Measurements from ENCODE around the gene TTC33.

Gene TTC33

DNA sequence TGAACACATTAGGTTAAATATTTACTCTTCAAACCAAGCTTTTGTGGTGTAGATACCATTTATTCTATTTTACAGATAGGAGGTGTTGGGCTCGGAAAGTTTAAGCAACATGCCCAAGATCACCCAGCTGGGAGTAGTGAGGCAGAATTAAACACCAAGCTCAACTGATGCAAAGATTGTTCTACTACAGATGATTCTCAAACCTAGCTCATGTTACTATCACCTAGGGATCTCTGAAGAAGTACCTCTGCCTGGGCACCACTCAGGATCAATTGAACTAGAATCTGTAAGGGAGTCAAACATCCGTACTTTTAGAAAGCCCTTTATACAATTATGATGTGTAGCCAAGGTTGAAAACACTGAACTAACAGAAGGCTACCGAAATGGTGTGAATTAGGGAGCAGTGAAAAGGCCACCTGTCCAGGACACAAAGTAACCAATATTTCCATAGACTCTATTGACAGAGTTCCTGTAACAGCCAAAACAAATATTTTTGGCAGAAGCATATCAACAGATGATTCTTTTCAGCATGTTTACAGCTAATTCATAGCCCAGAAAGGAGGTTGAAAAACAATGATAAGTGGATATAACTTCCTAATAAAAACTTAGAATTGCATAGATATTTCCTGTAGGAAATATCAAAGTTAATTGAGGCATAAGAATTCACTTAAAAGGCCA lies 234.5 kb downstream of the TTC33 start:
- H3K27me3 ChIP-seq (ENCODE audit: insufficient read depth, low read length, poor library complexity, severe bottlenecking) = no peaks in the 10 kb centered on the region
- no peak overlapping the region for H2AFZ ChIP-seq (ENCODE audit: low read length)
- no peak for TF ChIP-seq CTCF (conservative IDR thresholded peaks at IDR 0.05; ENCODE audit: low read length)
- no peak for TF ChIP-seq EZH2phosphoT487 (IDR thresholded peaks at IDR 0.05; ENCODE audit: borderline replicate concordance)
- no peak overlapping the region for H3K9ac ChIP-seq (ENCODE audit: low read depth, low read length, poor library complexity, severe bottlenecking)
- no peaks in the 10 kb centered on the region for H3K79me2 ChIP-seq (ENCODE audit: insufficient read depth, low read length)
- peak overlapping the region; percentile 3 for H3K4me2 ChIP-seq (ENCODE audit: low read depth, low read length, poor library complexity, severe bottlenecking)
- H3K36me3 ChIP-seq (ENCODE audit: insufficient read depth, low read length) = no peaks in the 10 kb centered on the region
- H3F3A ChIP-seq (ENCODE audit: low read depth) = no peaks in the 10 kb centered on the region
- H3K9me2 ChIP-seq (replicated peaks; ENCODE audit: low read depth, low read length) = no peaks in the 10 kb centered on the region
- peaks cover 28% of the 10 kb centered on the region for H3K4me1 ChIP-seq (ENCODE audit: insufficient read depth, low read length, poor library complexity, severe bottlenecking)
- no peaks in the 10 kb centered on the region for H3K9me3 ChIP-seq (ENCODE audit: insufficient read depth, low read depth, low read length)
- no peak overlapping the region for H3K4me3 ChIP-seq (ENCODE audit: low read length, poor library complexity, severe bottlenecking)
- H4K20me1 ChIP-seq (ENCODE audit: insufficient read depth, low read length, poor library complexity, severe bottlenecking) = no peaks in the 10 kb centered on the region

GRCh38 chr5:40518485-40518917 lies 237.3 kb downstream of the TTC33 start:
- H3F3A ChIP-seq (ENCODE audit: low read depth) = no peaks in the 10 kb centered on the region
- no peaks in the 10 kb centered on the region for H3K9me2 ChIP-seq (replicated peaks; ENCODE audit: low read depth, low read length)
- no peak overlapping the region for H3K4me2 ChIP-seq (ENCODE audit: low read depth, low read length, poor library complexity, severe bottlenecking)
- no peaks in the 10 kb centered on the region for H3K36me3 ChIP-seq (ENCODE audit: insufficient read depth, low read length)
- H3K9me3 ChIP-seq (ENCODE audit: insufficient read depth, low read depth, low read length) = no peaks in the 10 kb centered on the region
- no peaks in the 10 kb centered on the region for H4K20me1 ChIP-seq (ENCODE audit: insufficient read depth, low read length, poor library complexity, severe bottlenecking)
- H2AFZ ChIP-seq (ENCODE audit: low read length) = no peak overlapping the region
- no peaks in the 10 kb centered on the region for H3K27me3 ChIP-seq (ENCODE audit: insufficient read depth, low read length, poor library complexity, severe bottlenecking)
- H3K4me1 ChIP-seq (ENCODE audit: insufficient read depth, low read length, poor library complexity, severe bottlenecking) = peaks cover 51% of the 10 kb centered on the region
- TF ChIP-seq CTCF (conservative IDR thresholded peaks at IDR 0.05; ENCODE audit: low read length) (no peak), EZH2phosphoT487 (IDR thresholded peaks at IDR 0.05; ENCODE audit: borderline replicate concordance) (no peak)
- H3K4me3 ChIP-seq (ENCODE audit: low read length, poor library complexity, severe bottlenecking) = no peak overlapping the region
- no peaks in the 10 kb centered on the region for H3K79me2 ChIP-seq (ENCODE audit: insufficient read depth, low read length)
- H3K9ac ChIP-seq (ENCODE audit: low read depth, low read length, poor library complexity, severe bottlenecking) = no peak overlapping the region

GRCh38 chr5:40515476-40515875 lies 240.3 kb downstream of the TTC33 start:
- no peak overlapping the region for H2AFZ ChIP-seq (ENCODE audit: low read length)
- H4K20me1 ChIP-seq (ENCODE audit: insufficient read depth, low read length, poor library complexity, severe bottlenecking) = no peaks in the 10 kb centered on the region
- H3K79me2 ChIP-seq (ENCODE audit: insufficient read depth, low read length) = no peaks in the 10 kb centered on the region
- no peak overlapping the region for H3K9ac ChIP-seq (ENCODE audit: low read depth, low read length, poor library complexity, severe bottlenecking)
- peak overlapping the region; percentile 42 for H3K4me3 ChIP-seq (ENCODE audit: low read length, poor library complexity, severe bottlenecking)
- H3K4me1 ChIP-seq (ENCODE audit: insufficient read depth, low read length, poor library complexity, severe bottlenecking) = peaks cover 48% of the 10 kb centered on the region
- no peaks in the 10 kb centered on the region for H3K27me3 ChIP-seq (ENCODE audit: insufficient read depth, low read length, poor library complexity, severe bottlenecking)
- H3K9me2 ChIP-seq (replicated peaks; ENCODE audit: low read depth, low read length) = no peaks in the 10 kb centered on the region
- no peaks in the 10 kb centered on the region for H3K36me3 ChIP-seq (ENCODE audit: insufficient read depth, low read length)
- H3F3A ChIP-seq (ENCODE audit: low read depth) = no peaks in the 10 kb centered on the region
- peak overlapping the region; percentile 63 for H3K4me2 ChIP-seq (ENCODE audit: low read depth, low read length, poor library complexity, severe bottlenecking)
- no peaks in the 10 kb centered on the region for H3K9me3 ChIP-seq (ENCODE audit: insufficient read depth, low read depth, low read length)
- TF ChIP-seq CTCF (conservative IDR thresholded peaks at IDR 0.05; ENCODE audit: low read length) (no peak), EZH2phosphoT487 (IDR thresholded peaks at IDR 0.05; ENCODE audit: borderline replicate concordance) (no peak)
